HG03159 (cell line): ENCODE data around the gene DRG2.

Experiments
- ATAC-seq: cut with Tn5 transposase; IDR thresholded peaks from one replicate; pipeline ENCODE4 v1.9.1; 2021; ENCODE audit warnings: mild to moderate bottlenecking, moderate library complexity; ENCODE audit not compliant: unreplicated experiment

The DRG2 gene, protein sequence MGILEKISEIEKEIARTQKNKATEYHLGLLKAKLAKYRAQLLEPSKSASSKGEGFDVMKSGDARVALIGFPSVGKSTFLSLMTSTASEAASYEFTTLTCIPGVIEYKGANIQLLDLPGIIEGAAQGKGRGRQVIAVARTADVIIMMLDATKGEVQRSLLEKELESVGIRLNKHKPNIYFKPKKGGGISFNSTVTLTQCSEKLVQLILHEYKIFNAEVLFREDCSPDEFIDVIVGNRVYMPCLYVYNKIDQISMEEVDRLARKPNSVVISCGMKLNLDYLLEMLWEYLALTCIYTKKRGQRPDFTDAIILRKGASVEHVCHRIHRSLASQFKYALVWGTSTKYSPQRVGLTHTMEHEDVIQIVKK

DNA sequence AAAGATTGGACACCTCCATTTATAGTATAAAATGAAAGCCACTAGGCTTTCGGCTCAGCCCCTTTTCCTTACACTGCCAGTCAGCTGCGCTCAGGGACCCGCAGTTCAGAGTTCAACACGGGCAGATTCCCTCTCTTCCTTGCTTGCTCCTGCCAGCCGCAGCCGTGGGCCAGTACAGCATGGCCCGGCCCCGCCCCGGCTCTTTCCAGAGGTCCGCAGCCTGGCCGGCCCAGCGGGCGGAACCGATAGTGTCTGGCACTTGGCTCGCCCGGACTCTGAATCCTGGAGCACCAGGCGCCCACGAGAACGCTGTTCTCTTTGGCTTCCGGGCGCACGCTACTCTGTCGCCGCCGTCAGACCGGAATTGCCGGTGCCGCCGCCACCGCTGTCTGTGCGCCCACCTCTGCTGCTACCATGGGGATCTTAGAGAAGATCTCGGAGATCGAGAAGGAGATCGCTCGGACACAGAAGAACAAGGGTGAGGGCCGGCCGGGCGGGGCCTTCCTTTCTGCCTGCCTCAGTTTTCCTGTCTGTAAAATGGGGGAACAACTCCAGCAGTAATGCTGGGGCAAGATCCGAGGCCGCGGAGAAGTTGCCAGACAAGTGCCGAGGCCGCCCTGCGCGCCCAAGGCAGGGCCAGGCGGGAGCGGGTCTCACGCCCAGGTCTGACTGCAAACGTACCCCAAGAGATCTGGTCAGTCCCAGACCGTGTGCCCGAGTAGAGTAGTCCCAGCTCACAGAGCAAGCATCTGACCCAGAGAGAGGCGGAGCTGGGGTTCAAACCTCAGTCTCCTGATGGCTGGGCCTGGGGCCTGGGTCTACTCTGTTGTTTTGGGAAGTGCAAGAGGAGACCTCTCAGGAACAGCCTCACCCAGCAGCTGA, at the start of gene DRG2:
Gene DRG2, plus strand, starts transcription at position 339 of the 882 bp plus-strand sequence. Its CDS starts 76 bp downstream, at position 415.
- ATAC-seq, result peak; percentile 80

DNA sequence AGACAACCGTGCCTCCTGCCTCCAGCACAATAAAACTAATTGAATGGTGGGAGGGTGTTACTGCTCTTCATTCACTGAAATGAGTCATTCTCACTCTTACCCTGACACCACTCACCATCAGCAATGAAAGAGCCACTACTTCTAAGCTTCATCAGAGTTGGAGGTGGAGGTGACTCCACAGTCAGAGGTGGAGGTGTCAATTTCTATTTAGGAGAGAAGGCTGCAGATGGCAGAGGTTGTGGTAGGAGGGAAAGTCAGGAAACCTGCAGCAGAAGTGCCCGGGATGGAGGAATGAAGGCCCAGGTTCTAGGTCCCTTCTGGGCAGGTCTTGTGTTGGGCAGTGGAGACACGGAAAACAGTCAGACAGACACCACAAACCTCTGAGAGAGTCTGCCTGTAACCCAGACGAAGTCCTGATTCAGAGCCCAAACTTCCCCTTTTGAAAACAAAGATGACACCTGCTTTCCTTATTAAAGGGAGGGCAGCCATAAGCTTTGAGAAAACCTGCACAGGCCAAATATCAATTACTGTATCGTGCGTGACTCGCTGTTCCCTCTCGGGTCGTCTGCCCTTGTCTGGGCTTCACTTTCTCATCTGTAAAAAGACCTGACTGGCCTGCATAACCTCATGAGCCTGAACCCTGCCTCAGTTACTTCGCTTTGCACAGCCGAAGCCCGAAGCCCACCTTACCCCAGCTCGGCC, 49.4 kb upstream of the DRG2 start:
- peak; percentile 8 for ATAC-seq

DNA sequence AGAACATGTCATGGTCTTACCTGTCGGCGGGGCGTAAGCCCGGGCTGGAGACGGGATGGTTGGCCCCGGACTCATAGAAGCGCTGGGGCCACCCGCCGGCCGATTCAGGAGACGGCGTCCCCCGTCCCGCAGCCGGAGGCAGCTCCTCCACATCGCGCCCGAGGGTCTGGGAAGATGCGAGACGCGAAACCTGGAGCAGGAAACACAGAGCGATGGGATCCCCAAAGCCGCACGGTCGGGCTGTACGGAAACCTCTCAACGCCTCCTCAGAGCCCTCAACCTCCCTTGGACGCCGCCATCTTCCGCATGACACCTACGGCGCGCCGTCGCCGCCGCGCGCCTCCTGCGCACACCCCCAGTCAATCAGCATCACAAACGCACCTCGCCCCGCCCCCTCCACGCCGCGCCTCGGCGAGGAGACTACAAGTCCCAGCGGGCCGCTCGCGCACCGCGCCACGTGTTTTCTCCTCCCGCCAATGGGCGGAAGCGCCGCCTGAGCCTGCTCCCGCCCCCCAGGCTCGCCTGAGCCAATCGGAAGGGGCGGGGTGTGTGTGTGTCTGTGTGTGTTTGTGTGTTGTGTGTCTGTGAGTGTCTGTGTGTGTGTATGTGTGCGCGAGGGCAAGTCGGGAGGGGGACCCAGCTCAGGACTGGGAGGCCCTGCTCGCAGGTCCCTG, 48.8 kb upstream of the DRG2 start, which contains the start of the genes ATPAF2 and GID4:
Gene ATPAF2, minus strand, starts transcription at position 308 of the 674 bp plus-strand sequence. Its CDS starts 155 bp downstream, at position 153.
Gene GID4, plus strand, starts transcription at position 548 of the 674 bp plus-strand sequence. Its CDS starts 57 bp downstream, at position 605.
- peak; percentile 88 for ATAC-seq

DNA sequence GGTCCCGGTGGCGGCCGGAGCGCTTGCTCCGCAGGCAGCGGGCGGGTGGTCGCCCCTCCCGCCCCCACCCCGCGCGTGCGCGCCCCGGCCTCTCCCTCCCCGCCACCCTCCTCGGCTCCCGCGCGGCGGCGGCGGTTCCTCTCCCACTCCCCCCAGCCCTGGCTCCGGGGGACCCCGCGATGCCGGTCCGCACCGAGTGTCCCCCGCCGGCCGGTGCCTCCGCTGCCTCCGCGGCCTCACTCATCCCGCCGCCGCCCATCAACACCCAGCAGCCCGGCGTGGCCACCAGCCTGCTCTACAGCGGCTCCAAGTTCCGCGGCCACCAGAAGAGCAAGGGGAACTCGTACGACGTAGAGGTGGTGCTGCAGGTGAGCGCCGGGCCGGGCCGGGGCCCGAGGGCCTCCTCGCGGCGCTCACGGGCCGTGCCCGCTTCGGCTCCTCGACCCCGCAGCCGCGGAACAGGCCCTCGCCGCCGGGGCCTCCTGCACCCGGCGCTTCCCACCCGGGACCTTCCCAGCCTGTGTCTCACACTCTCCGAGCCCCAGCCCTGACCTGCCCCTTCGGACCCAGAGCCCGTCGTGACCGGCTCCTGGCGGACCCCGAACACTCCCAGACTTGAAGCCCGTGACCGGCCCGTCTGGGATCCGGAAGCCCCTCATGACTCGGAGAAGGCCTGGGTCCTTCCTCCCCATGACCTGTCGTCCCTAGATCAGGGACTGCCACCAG, 48.0 kb upstream of the DRG2 start:
- peak; percentile 21 for ATAC-seq

DNA sequence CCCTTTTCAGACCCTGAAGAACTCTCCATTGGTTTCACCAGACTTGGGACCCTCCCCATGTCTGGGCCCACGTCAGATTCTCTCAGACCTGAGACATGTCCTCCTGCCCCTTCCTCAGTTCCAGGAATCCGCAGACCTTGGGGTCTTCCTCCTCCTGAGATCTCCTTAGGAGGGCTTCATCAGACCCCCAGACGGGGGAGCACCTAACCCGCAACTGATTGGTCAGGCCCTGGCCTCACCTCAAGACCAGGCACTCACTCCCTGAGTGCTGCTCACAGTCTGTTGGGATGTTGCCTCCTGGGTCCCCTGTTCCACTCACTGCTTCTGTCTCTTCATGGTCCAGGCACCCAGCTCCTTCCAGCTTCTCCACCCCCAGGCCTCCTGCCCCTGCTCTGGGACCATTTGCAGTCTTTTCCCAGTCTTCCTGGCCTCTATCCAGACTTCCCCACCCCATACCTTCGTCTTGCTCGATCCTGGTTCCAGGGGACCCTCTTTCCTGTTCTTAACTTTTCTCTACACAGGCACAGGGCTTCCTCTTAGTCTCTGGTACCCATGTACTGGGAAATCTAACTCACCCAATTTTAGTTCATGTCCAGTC, 47.4 kb upstream of the DRG2 start:
- no peak for ATAC-seq

DNA sequence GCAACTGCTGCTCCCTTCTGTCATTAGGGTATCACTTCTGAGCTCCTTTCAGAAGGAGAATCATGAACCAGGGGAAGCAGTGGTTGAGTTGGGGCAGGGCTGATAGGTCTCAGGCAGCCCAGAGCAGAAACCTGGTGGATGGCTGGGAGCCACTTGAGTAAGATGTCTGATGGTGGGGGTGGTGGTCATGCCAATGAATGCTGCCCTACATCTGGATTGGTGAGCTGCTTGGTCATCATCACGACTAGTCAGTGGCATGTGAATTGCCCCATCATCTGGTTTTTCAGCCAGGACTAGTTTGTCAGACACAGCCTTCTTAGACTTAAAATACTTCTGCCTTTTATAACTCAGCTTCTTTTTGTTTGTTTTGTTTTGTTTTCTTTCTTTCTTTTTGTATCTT, 46.0 kb upstream of the DRG2 start:
- no peak for ATAC-seq

DNA sequence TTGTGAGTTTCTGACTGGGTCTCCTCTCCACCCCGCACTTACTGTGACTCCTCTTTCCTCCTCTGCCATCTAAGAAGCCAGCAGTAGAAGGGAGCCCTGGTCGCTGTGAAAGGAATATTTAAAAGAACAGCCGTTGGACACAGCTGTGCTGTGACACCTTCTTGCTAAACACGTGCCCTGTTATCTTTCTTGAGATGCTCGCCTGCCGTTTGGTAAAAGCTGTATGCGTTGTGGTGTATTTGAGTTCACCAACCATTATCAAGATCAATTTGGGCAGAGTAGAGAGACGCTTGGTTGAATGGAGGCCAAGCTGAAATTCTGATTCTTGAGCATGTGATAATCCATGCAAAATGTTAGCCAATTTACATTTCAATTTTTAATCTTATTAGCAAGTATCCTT, 44.8 kb upstream of the DRG2 start:
- no peak for ATAC-seq

DNA sequence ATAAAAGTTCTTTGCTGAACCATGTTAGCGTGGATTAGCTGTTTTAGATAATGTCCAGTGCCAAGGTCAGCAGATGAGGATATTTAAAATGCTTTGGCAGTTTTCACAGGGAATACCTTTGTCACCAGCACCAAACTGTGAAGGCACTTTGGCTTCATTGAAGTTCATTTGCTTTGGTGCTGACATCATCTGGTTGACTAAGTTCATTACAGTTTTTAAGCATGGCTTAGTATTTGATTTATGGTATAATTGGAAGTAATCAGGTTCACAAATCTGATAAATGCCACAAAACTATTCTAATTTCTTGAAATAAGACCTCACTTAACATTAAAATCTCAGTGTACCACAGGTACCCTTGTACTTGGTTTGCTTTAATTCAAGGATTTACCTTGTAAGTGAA, 44.3 kb upstream of the DRG2 start:
- ATAC-seq, result no peak

DNA sequence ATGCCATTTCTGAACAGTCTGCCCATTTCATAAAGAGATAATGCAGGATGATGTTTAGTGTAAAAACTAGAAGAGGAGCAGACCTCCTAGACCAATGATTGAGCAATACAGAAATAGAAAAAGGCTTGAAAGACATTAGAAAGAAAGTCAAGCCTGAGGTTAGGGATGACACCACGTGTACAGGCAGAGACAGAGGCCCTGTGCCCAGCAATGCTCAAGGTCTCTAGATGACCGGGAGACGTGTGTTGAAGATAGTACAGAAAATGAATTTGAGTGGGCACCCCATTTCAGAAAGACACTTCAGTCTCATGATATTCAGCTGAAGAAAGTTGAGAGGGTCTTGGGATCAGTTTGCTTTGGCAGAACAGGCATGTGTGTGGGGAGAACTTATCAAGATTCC, 43.1 kb upstream of the DRG2 start:
- ATAC-seq, result no peak

DNA sequence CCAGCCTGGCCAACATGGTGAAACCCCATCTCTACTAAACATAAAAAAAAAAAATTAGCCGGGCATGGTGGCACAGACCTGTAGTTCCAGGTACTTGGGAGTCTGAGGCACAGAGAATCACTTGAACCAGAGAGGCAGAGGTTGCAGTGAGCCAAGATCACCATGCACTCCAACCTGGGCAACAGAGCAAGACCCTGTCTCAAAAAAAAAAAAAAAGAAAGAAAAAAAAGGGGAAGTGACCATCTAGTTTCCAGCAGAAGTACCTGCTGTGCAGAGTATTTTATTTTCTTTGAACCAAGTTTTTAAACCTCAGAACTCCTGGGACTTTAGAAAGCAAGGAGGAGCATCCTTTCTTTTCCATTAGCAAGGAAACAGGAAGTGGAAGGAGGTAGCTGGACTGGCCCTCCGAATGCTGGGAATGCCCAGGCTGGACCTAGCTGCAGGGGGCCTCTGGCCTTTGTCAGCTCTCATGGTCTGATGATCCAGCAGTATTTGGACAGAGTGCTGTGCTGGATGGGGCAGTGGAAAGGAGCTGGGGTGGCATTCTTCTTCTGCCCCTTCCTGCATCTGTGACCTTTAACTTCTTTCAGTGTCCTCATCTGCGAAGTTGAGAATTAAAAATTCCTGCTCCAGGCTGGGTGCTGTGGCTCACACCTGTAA, 41.9 kb upstream of the DRG2 start:
- ATAC-seq, result no peak

DNA sequence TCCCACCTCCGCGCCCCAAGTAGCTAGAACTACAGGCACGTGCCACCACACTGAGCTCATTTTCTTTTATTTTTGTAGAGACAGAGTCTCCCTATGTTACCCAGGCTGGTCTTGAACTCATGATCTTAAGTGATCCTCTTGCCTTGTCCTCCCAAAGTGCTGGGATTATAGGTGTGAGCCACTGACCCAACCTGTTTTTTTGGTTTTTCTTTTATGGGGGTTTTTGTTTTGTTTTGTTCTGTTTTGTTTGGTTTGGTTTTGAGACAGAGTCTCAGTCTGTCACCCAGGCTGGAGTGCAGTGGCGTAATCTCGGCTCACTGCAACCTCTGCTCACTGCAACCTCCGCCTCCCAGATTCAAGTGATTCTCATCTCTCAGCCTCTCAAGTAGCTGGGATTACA, 32.2 kb upstream of the DRG2 start:
- no peak for ATAC-seq

DNA sequence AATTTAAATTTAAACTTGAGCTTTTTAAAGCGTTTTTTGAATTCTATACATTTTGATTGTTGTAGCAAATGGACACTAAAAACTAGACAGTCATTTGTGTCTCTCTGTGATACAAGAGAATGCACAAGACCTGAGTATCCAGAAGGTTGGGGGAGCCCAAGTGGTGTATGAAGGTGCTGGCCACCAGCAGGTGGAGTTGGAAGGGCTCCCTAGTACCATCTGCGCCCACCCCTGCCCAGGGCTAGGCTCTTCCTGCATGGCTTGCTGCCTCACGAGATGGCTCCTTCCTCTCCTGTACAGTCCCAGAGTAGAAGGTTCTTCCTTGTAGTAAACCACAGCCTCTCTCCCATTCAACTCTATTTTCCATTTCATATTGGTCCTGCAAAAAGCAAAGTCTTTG, 31.5 kb upstream of the DRG2 start:
- no peak for ATAC-seq

DNA sequence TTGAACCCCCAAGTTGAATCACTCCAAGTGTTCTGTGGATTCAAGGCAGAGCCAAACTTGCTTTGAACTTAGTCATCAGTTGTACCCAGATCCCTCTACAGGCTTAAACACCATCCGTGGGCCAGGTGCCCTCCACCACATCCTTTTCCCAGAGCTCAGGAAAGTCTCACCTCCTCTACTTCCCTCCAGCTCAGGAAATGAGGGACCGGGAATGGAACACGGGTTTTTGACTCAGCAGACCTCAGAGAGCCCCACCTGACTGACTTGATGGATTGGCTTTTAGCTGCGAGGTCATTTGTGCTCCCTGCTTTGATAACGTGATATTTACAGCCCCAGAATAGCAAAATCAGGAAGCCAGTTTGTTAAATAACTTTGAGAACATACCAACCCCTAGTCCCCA, 28.5 kb upstream of the DRG2 start:
- ATAC-seq, result no peak

DNA sequence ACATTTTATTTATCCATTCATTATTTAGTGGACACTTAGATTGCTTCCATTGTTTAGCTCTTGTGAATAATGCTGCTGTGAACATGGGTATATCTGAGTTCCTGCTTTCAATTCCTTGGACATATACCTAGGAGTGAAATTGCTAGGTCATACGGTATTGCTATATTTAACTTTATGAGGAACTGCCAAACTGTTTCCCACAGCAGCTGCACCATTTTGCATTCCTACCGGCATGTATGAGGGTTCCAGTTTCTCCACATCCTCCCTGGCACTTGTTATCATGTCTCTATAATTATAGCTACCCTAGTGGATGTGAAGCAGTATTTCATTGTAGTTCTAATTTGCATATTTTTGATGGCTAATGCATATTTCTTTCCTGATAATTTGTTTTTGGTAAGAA, 23.7 kb upstream of the DRG2 start:
- ATAC-seq, result no peak

DNA sequence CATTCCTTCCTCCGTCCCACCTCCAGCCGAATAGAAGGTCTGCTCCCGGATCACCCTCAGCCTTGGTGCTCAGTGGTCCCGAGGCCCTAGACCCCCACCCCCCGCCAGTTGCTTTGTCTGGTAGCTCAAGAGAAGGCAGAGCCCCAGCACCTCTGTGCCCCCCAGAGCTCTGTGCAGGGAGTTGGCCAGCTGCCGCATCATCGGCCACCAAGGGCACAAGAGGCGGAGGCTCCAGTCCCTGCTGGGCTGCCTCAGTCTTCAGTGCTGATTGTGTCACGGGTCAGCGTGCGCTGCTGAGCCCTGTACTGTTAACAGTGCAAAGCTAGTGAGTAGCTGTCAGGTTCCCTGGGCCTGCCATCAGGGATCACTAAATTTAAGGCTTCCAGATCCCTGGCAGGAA, 22.2 kb upstream of the DRG2 start:
- no peak for ATAC-seq

DNA sequence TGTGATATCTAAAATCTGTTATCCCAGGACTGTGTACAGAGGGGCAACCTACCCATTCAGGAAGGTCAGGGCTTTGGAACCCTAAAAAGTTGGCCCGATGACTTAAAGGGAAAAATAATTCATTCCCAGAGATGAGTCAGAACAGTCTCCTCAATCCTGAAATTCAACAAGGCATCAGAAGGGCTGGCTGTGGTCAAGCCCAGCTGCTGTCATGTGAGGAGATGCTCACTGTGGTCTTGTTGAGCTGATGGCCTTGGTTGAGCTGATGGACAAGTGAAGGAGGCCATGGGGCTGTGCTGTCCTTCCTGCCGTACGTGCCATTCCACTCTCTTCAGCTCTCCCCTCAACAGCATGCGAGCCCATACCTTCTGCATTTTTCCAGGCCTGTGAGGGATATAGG, 20.9 kb upstream of the DRG2 start:
- ATAC-seq, result no peak

DNA sequence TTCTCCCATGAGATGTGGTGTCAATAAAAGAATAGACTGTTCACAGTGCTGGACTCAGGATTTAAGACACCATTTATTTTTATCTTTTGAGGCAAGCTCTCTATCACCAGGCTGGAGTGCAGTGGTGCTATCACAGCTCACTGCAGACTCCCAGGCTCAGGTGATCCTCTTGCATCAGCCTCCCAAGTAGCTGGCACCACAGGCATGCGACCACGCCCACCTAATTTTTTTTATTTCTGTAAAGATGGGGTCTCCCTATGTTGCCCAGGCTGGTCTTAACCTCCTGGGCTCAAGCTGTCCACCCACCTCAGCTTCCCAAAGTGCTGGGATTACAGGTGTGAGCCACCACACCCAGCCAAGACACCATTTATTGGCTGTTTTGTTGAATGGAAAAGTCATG, 18.6 kb upstream of the DRG2 start:
- no peak for ATAC-seq

DNA sequence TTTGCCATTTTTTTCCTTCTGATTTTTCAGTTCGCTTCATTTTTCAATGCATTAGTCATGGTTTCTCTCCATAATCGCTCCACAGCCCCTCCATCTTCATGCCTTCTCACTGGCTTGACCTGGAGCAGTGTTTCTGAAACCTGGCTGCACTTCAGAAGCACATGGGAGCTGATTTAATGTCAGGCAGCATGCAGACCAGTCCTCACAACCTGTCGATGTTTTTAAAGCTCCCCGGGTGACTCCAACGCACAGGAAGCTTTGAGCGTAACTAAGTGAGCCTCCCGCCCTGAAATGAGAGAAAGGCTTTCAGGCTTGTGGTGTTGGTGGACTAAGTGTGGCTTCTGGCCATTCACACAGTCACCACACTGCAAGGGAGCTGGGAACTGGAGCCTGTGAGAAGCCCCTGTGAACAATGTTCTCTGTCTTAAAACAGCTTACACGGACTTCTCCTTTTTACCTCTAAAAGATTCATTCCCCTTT, 16.8 kb upstream of the DRG2 start:
- no peak for ATAC-seq

DNA sequence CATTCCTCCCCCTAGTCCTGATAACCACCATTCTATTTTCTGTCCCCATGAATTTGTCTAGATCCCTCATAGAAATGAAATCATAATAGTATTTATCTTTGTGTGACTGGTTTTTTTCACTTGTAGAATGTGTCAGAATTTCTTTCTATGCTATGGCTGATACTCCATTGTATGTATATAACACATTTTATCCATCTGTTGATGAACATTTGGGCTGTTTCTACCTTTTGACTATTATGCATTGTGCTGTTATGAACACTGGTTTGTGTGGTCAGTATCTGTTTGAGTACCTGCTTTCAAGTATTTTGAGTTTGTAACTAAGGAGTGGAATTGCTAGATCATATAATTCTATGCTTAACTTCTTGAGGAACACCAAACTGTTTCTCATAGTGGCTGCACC, 16.0 kb upstream of the DRG2 start:
- ATAC-seq, result no peak
